Hematopoietic multipotent progenitor cell treated with erythropoietin and hydrocortisone succinate and interleukin-3 and kit ligand, for 15 days (in vitro differentiated cells): Measurements from ENCODE around the gene TMEM119.
A peak's percentile ranks its signal among the peaks of the same experiment; 100 is the strongest.

Experiments
- DNase-seq: peaks from one replicate; pipeline ENCODE4 v3.0.0-alpha.2; 2015; ENCODE audit warnings: low spot score

The TMEM119 gene

GRCh38 chr12:108616359-108616758, 18.5 kb upstream of the TMEM119 start:
- no peak for DNase-seq

- no peak for DNase-seq
Measured at GRCh38 chr12:108615918-108616317, 18.0 kb upstream of the TMEM119 start.

GRCh38 chr12:108614639-108615038, 16.8 kb upstream of the TMEM119 start:
- DNase-seq = no peak

GRCh38 chr12:108614041-108614440, 16.2 kb upstream of the TMEM119 start:
- no peak for DNase-seq

GRCh38 chr12:108613548-108613947, 15.7 kb upstream of the TMEM119 start:
- DNase-seq = no peak

- DNase-seq = no peak
Measured at GRCh38 chr12:108612788-108613282, 15.0 kb upstream of the TMEM119 start.

- peak; percentile 54 for DNase-seq
Measured at GRCh38 chr12:108611884-108612415, 14.1 kb upstream of the TMEM119 start.

- no peak for DNase-seq
Measured at GRCh38 chr12:108610856-108611605, 13.1 kb upstream of the TMEM119 start.

GRCh38 chr12:108610336-108610815, 12.5 kb upstream of the TMEM119 start:
- no peak for DNase-seq

GRCh38 chr12:108609537-108610335, 11.9 kb upstream of the TMEM119 start:
- DNase-seq = no peak

GRCh38 chr12:108608616-108609015, 10.7 kb upstream of the TMEM119 start:
- no peak for DNase-seq

GRCh38 chr12:108607981-108608600, 10.2 kb upstream of the TMEM119 start:
- DNase-seq = no peak

GRCh38 chr12:108606492-108606891, 8.6 kb upstream of the TMEM119 start:
- no peak for DNase-seq

GRCh38 chr12:108605690-108606406, 8.0 kb upstream of the TMEM119 start:
- DNase-seq = no peak

GRCh38 chr12:108605000-108605689, 7.3 kb upstream of the TMEM119 start:
- DNase-seq = no peak

GRCh38 chr12:108604208-108604941, 6.5 kb upstream of the TMEM119 start:
- no peak for DNase-seq

GRCh38 chr12:108603743-108604142, 5.9 kb upstream of the TMEM119 start:
- no peak for DNase-seq

GRCh38 chr12:108602976-108603704, 5.3 kb upstream of the TMEM119 start:
- DNase-seq = no peak

GRCh38 chr12:108602209-108602705, 4.4 kb upstream of the TMEM119 start:
- DNase-seq = no peak

GRCh38 chr12:108600702-108601007, 2.8 kb upstream of the TMEM119 start:
- DNase-seq = no peak
